PFSK-1 (cell line): ENCODE results near the gene MRPS18C. TPM values are rescaled to one million over a fixed set of nuclear protein-coding genes. Genes with fewer than 3 reads are reported as not detected.

ENCODE experiments used
- FOXP2 ChIP-seq: optimal IDR thresholded peaks from 2 replicates; pipeline ENCODE3; 2011; ENCODE audit warnings: borderline replicate concordance, control low read depth, inconsistent platforms; ENCODE audit not compliant: insufficient read depth; ENCODE audit errors: extremely low read length, extremely low read depth
- POLR2AphosphoS5 ChIP-seq: IDR thresholded peaks from 2 replicates; pipeline ENCODE4 v1.6.1; 2012; ENCODE audit warnings: low read depth, mild to moderate bottlenecking, control low read depth, low read length, moderate library complexity
- SIN3A ChIP-seq: IDR thresholded peaks from 2 replicates; pipeline ENCODE4 v1.6.1; 2012; ENCODE audit warnings: mild to moderate bottlenecking, low read length, moderate library complexity, borderline replicate concordance; ENCODE audit not compliant: insufficient read depth
- TAF1 ChIP-seq: IDR thresholded peaks from 2 replicates; pipeline ENCODE4 v1.6.1; 2012; ENCODE audit warnings: low read length, control low read depth, borderline replicate concordance; ENCODE audit not compliant: insufficient read depth
- polyA plus RNA-seq: library from polyadenylated mRNA; unstranded; fragments of >200 nt; gene quantifications from one replicate; pipeline ENCODE4 v1.2.1, GENCODE V29; 2012; ENCODE audit warnings: low read depth, missing spikeins; ENCODE audit not compliant: insufficient read length
- TF ChIP-seq, protein P1 (sequence below), 2 experiments: IDR thresholded peaks; 2 replicates each; pipeline versions ENCODE4 v1.6.1 to v1.8.0; 2011 to 2012; ENCODE audit warnings: low read depth in 2 of 2, low read length in 2 of 2, control low read depth in 1 of 2, inconsistent platforms in 1 of 2, mild to moderate bottlenecking in 1 of 2, moderate library complexity in 1 of 2; ENCODE audit not compliant: insufficient read depth in 1 of 2

The MRPS18C gene
- 84.2 TPM for polyA plus RNA-seq

- TF ChIP-seq POLR2AphosphoS5 (peak; percentile 95), FOXP2 (no peak), TAF1 (peak; percentile 96), SIN3A (peak; percentile 93)
- TF ChIP-seq, protein P1, sequence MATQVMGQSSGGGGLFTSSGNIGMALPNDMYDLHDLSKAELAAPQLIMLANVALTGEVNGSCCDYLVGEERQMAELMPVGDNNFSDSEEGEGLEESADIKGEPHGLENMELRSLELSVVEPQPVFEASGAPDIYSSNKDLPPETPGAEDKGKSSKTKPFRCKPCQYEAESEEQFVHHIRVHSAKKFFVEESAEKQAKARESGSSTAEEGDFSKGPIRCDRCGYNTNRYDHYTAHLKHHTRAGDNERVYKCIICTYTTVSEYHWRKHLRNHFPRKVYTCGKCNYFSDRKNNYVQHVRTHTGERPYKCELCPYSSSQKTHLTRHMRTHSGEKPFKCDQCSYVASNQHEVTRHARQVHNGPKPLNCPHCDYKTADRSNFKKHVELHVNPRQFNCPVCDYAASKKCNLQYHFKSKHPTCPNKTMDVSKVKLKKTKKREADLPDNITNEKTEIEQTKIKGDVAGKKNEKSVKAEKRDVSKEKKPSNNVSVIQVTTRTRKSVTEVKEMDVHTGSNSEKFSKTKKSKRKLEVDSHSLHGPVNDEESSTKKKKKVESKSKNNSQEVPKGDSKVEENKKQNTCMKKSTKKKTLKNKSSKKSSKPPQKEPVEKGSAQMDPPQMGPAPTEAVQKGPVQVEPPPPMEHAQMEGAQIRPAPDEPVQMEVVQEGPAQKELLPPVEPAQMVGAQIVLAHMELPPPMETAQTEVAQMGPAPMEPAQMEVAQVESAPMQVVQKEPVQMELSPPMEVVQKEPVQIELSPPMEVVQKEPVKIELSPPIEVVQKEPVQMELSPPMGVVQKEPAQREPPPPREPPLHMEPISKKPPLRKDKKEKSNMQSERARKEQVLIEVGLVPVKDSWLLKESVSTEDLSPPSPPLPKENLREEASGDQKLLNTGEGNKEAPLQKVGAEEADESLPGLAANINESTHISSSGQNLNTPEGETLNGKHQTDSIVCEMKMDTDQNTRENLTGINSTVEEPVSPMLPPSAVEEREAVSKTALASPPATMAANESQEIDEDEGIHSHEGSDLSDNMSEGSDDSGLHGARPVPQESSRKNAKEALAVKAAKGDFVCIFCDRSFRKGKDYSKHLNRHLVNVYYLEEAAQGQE (IDR thresholded peaks at IDR 0.05; ENCODE audit: insufficient read depth in 1 of 2, low read depth in 2 of 2, low read length in 2 of 2), result peak in 1 of 2 experiments; percentile 70; a peak in 2 of 4 replicates
Observed at GRCh38 chr4:83455281-83456183, at the start of gene MRPS18C, which contains the start of gene HELQ. Gene MRPS18C, plus strand, starts transcription at chr4:83456058. Its CDS starts 20 bp downstream, at chr4:83456078. Gene HELQ, minus strand, starts transcription at chr4:83455823. Its CDS starts 130 bp downstream, at chr4:83455693.

DNA sequence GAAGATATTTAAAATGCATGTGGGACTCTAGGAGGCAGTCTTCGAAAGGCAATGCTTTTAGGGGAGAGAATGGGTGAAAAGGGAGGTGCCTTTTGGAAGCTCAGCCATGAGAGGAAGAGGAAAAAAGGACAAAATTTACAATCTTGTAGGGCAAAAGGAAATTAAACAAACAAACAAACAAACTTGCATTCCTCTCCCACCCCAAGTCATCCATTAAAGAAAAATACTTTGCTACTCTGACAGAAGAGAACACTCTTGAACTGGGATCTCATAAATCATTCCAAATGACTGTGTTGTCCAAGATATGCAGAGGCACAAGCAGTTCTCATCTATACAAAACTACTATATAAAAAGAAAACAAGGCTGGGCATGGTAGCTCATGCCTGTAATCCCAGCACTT, 47.0 kb upstream of the MRPS18C start:
- TF ChIP-seq POLR2AphosphoS5, result no peak
- TF ChIP-seq TAF1, result no peak

DNA sequence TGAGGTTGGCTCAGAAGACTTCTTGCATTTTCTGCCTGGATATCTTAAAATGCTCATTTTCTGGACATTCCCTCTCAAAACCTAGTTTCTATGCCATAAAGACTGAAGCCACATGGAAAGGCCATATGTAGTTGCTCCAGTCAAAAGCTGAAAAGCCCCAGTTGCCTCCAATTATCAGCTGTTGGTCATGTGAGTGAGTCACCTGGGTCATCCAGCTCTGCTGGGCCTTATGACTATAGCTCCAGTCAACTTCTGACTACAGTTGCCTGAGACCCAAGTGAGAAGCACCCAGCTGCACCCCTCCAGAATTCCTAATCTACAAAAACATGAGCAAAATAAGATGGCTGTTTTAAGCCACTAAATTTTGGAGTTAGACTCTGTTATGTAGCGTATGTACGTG, 42.2 kb upstream of the MRPS18C start:
- TF ChIP-seq FOXP2 (no peak), TAF1 (no peak), SIN3A (no peak), POLR2AphosphoS5 (no peak)
- TF ChIP-seq, protein P1 (IDR thresholded peaks at IDR 0.05; ENCODE audit: insufficient read depth in 1 of 2, low read depth in 2 of 2, low read length in 2 of 2), result no peak

- no peak for TF ChIP-seq SIN3A
- TF ChIP-seq FOXP2, result no peak
- TF ChIP-seq TAF1, result no peak
- no peak for TF ChIP-seq POLR2AphosphoS5
- TF ChIP-seq, protein P1 (IDR thresholded peaks at IDR 0.05; ENCODE audit: insufficient read depth in 1 of 2, low read depth in 2 of 2, low read length in 2 of 2), result no peak
Observed at GRCh38 chr4:83417566-83417965, 38.3 kb upstream of the MRPS18C start.

DNA sequence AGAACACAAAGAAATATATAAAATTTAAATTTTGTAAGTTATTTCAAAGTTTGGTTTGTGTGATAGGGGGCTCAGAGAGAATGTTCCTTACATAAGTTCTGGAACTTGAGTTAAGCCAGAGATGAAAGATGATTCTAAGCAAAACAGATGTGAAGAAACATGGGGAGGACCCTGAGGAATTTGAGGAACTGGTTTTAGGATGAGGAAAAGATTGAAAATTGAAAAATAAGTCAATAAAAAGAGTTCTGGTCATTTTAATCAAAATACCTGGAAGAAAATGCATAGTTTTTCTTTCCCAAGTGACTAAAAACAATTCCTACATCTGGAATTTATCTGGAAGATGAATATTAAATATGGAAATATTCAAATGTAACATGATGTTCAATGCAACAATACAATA, 37.6 kb upstream of the MRPS18C start:
- TF ChIP-seq FOXP2, result no peak
- TF ChIP-seq SIN3A, result no peak

GRCh38 chr4:83431200-83431599, 24.7 kb upstream of the MRPS18C start:
- TF ChIP-seq TAF1 (no peak), POLR2AphosphoS5 (no peak)
